Measurements from ENCODE around the gene ARCN1. TPM values are rescaled to one million over a fixed set of nuclear protein-coding genes. Genes with fewer than 3 reads are reported as not detected.

The ARCN1 gene
- total and polyA plus RNA-seq, 8 donors: 22.0 to 115 (median 60.1) TPM

DNA sequence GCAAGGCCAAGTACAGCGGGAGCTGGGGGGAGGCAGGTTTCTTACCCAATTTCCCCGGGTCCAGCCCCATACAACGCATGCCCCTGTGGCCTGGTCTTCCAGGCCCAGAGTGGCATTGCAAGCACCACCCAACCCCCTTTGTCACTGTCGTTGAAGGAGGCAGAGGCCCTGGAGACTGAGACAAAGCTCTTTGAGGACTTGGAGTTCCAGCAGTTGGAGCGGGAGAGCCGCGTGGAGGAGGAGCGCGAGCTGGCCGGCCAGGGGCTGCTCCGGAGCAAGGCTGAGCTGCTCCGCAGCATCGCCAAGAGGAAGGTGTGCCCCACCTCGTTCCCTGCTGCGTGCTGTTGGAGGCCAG, 63.0 kb downstream of the ARCN1 start:
- Histone ChIP-seq H3K4me3 (peak overlapping the region; percentile 32 to 40 (median 36)), H3K27me3 (no peaks in the 10 kb centered on the region), H3K4me1 (peaks cover 18 to 59% (median 42%) of the 10 kb centered on the region in 4 donors), H3K9me3 (no peaks in the 10 kb centered on the region), H3K36me3 (peaks cover 22 to 79% (median 51%) of the 10 kb centered on the region in 4 donors), H3K27ac (peak overlapping the region; percentile 38 to 76 (median 73))
- DNase-seq: peak in 1 of 2 donors; percentile 52
- intact Hi-C loops (cut with DNase I; ENCODE audit: low total_unique reads): no loop called here
- 20 to 52% (median 31%) methylated on average over 12 to 15 of the region's 15 CpGs for WGBS, 5 donors
- TF ChIP-seq, protein P1, sequence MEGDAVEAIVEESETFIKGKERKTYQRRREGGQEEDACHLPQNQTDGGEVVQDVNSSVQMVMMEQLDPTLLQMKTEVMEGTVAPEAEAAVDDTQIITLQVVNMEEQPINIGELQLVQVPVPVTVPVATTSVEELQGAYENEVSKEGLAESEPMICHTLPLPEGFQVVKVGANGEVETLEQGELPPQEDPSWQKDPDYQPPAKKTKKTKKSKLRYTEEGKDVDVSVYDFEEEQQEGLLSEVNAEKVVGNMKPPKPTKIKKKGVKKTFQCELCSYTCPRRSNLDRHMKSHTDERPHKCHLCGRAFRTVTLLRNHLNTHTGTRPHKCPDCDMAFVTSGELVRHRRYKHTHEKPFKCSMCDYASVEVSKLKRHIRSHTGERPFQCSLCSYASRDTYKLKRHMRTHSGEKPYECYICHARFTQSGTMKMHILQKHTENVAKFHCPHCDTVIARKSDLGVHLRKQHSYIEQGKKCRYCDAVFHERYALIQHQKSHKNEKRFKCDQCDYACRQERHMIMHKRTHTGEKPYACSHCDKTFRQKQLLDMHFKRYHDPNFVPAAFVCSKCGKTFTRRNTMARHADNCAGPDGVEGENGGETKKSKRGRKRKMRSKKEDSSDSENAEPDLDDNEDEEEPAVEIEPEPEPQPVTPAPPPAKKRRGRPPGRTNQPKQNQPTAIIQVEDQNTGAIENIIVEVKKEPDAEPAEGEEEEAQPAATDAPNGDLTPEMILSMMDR (IDR thresholded peaks at IDR 0.05): no peak
- TF ChIP-seq EP300 (IDR thresholded peaks at IDR 0.05) (no peak), POLR2AphosphoS5 (IDR thresholded peaks at IDR 0.05) (no peak), POLR2A (IDR thresholded peaks at IDR 0.05) (no peak)

GRCh38 chr11:118635642-118636041, 63.4 kb downstream of the ARCN1 start:
- Histone ChIP-seq H3K36me3 (peaks cover 22 to 79% (median 49%) of the 10 kb centered on the region in 4 donors), H3K27ac (peak overlapping the region in 3 of 5 donors; percentile 68 to 76 (median 74)), H3K9me3 (no peaks in the 10 kb centered on the region), H3K27me3 (no peaks in the 10 kb centered on the region), H3K4me1 (peaks cover 18 to 57% (median 43%) of the 10 kb centered on the region in 4 donors), H3K4me3 (peak overlapping the region; percentile 32 to 40 (median 36))
- 67 to 78% (median 74%) methylated on average over 1 to 2 of the region's 2 CpGs for WGBS, 5 donors
- no peak for DNase-seq
- TF ChIP-seq EP300 (IDR thresholded peaks at IDR 0.05) (no peak), POLR2A (IDR thresholded peaks at IDR 0.05) (no peak), POLR2AphosphoS5 (IDR thresholded peaks at IDR 0.05) (no peak)
- TF ChIP-seq, protein P1 (IDR thresholded peaks at IDR 0.05): no peak
- intact Hi-C loops (cut with DNase I; ENCODE audit: low total_unique reads): no loop called here

- H3K4me3 ChIP-seq: no peak overlapping the region
- peaks cover 19 to 79% (median 50%) of the 10 kb centered on the region in 4 donors for H3K36me3 ChIP-seq
- H3K27ac ChIP-seq: no peak overlapping the region
- TF ChIP-seq, protein P1 (IDR thresholded peaks at IDR 0.05): no peak
- TF ChIP-seq POLR2A (IDR thresholded peaks at IDR 0.05) (no peak), POLR2AphosphoS5 (IDR thresholded peaks at IDR 0.05) (no peak), EP300 (IDR thresholded peaks at IDR 0.05) (no peak)
- WGBS, 5 donors: 75 to 85% (median 81%) methylated on average over 8 of the region's 8 CpGs
- intact Hi-C loops (cut with DNase I; ENCODE audit: low total_unique reads): no loop called here
- no peak for DNase-seq
- no peaks in the 10 kb centered on the region for H3K9me3 ChIP-seq
- no peaks in the 10 kb centered on the region for H3K27me3 ChIP-seq
- peaks cover 22 to 60% (median 45%) of the 10 kb centered on the region in 4 donors for H3K4me1 ChIP-seq
These were observed 64.5 kb downstream of the ARCN1 start for GRCh38 chr11:118636569-118637290.

DNA sequence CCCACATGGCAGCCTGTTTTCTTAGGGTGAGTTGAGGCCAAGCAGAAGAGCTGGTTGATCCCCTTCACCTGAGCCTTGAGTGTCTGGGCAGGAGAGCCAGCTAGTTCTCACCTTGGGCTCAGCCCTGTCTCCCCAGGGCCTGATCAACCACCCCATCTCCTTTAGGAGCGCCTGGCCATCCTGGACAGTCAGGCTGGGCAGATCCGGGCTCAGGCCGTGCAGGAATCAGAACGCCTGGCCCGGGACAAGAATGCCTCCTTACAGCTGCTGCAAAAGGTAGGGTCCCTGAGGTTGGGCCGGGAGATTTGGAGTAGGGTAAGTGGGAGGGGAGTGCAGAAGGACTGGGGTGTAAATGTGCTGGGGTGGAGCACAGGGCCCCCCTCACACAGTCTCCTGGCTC, 66.5 kb downstream of the ARCN1 start:
- H3K4me1 ChIP-seq: peaks cover 19 to 54% (median 40%) of the 10 kb centered on the region in 4 donors
- H3K36me3 ChIP-seq: peaks cover 14 to 83% (median 60%) of the 10 kb centered on the region in 4 donors
- TF ChIP-seq EP300 (IDR thresholded peaks at IDR 0.05): no peak
- no peak overlapping the region for H3K4me3 ChIP-seq
- WGBS, 5 donors: 86 to 95% (median 93%) methylated on average over 6 of the region's 6 CpGs
- intact Hi-C loops (cut with DNase I; ENCODE audit: low total_unique reads): no loop called here
- H3K27me3 ChIP-seq: no peaks in the 10 kb centered on the region
- no peak for DNase-seq
- no peaks in the 10 kb centered on the region for H3K9me3 ChIP-seq
- peak overlapping the region in 1 of 5 donors; percentile 9 for H3K27ac ChIP-seq

GRCh38 chr11:118639899-118640298, 67.7 kb downstream of the ARCN1 start:
- H3K36me3 ChIP-seq: peaks cover 26 to 93% (median 72%) of the 10 kb centered on the region in 4 donors
- 75 to 94% (median 90%) methylated on average over 4 of the region's 4 CpGs for WGBS, 5 donors
- no peaks in the 10 kb centered on the region for H3K9me3 ChIP-seq
- no peak for DNase-seq
- H3K4me1 ChIP-seq: peaks cover 11 to 42% (median 28%) of the 10 kb centered on the region in 4 donors
- TF ChIP-seq POLR2A (IDR thresholded peaks at IDR 0.05) (no peak), EP300 (IDR thresholded peaks at IDR 0.05) (no peak), POLR2AphosphoS5 (IDR thresholded peaks at IDR 0.05) (no peak)
- TF ChIP-seq, protein P1 (IDR thresholded peaks at IDR 0.05): no peak
- no peaks in the 10 kb centered on the region for H3K27me3 ChIP-seq
- peak overlapping the region in 1 of 5 donors; percentile 7 for H3K27ac ChIP-seq
- intact Hi-C loops (cut with DNase I; ENCODE audit: low total_unique reads): no loop called here
- H3K4me3 ChIP-seq: no peak overlapping the region
